ENCODE data around the gene BUD31.

The BUD31 gene

GRCh38 chr7:99403764-99404163 lies 5.0 kb upstream of the BUD31 start:
- no peak overlapping the region for H3K27ac ChIP-seq
- TF ChIP-seq CTCF (IDR thresholded peaks at IDR 0.05) (no peak), ZFX (IDR thresholded peaks at IDR 0.05; ENCODE audit: borderline replicate concordance) (no peak)

DNA sequence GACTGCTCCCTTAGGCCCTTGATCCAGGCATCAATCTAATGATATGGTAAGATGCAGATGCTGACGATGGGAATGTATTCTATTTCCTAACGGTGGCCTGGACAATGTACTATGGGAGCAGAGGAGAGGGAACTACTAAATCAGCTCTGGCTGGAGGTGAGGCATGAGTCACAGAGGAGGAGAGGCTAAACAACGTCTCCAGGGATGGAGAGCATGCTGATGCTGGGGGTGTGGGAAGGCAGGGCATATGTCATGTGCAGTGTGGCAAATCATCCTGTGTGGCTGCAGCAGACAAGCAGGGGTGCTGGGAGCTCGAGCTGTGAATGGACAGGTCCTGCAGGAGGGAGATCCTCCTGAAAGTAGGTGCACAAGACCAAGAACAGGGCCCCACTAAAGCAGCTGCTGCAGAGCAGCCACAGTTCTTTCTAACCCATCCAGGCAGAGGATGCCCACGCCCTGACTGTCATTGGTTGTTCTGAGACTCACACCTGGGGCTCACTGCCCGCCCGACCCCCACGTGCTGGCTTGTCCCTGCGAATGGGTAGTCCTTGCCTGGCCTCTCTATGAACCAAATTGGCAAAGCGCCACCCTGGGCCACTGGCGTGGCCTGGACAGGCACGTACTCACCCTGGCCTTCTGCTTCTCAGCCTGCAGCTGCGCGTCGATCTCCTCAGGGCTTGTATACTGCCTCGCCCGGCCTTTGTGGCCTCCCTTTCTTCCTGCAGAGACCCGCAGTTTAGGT lies 4.4 kb upstream of the BUD31 start:
- TF ChIP-seq ZFX (IDR thresholded peaks at IDR 0.05; ENCODE audit: borderline replicate concordance) = no peak
- no peak for TF ChIP-seq CTCF (IDR thresholded peaks at IDR 0.05)
- H3K27ac ChIP-seq = no peak overlapping the region

DNA sequence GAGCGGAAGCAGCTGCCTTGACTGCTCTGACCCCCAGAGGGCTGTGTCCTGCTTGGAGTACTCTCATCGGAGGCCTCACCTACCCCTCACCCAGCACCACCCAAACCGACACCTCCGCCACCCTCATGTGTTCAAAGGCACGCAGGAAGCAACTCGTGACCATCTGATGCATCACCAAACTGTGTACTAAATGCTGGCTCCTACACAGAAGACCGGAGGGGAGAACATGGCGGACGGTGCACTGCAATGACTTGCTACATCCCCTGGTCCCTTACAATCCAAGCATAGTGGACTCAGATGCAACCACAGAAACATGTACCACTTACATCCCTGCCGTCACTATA lies 3.8 kb upstream of the BUD31 start:
- no peak overlapping the region for H3K27ac ChIP-seq
- no peak for TF ChIP-seq CTCF (IDR thresholded peaks at IDR 0.05)

DNA sequence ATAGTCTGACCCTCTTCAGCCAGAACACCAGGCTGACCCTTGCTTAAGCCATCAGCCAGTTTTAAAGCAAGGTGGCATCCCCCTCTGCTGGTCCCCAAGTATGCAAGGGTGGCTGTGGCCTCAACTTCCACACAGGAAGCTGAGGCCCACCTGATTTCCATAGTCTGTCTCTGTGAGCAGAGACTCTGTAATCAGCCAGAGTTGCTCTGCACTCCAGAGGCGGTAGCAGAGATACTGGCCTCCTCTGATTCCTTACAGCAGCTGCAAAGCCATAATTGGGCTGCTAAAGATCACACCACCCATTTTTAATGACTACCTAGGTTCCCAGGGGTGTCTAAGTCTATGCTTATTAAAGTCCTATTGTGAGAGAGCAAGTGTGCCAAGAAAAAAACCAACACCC lies 2.2 kb upstream of the BUD31 start:
- H3K27ac ChIP-seq = no peak overlapping the region; the same call in 1 of the 2 replicates
- TF ChIP-seq CTCF (IDR thresholded peaks at IDR 0.05) (no peak), ZFX (IDR thresholded peaks at IDR 0.05; ENCODE audit: borderline replicate concordance) (no peak)

GRCh38 chr7:99407872-99408378 lies 844 bp upstream of the BUD31 start:
- peak overlapping the region; percentile 96 for H3K27ac ChIP-seq
- TF ChIP-seq ZFX (IDR thresholded peaks at IDR 0.05; ENCODE audit: borderline replicate concordance) (no peak), CTCF (IDR thresholded peaks at IDR 0.05) (no peak)

DNA sequence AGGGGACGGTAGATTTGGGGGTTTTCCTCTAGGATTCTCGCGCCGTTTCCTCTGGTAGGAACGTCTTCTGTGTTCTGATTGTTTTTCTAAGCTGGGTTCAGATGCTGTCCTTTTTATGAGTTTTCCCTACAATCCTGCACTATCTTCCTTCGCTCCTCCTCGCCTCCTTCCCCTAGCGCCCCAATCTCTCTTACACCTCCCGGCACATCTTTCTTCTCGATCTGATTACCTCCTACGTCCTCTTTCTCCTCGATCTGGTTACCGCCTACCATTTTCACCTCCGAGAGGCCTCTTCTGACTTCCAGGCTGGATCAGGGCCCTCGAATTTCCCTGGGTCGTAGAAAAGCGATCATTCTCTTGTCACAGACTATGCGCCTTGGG lies 413 bp downstream of the BUD31 start:
- peak overlapping the region; percentile 96 for H3K27ac ChIP-seq
- TF ChIP-seq ZFX (IDR thresholded peaks at IDR 0.05; ENCODE audit: borderline replicate concordance) (no peak), CTCF (IDR thresholded peaks at IDR 0.05) (no peak)

- TF ChIP-seq CTCF (IDR thresholded peaks at IDR 0.05) (no peak), ZFX (IDR thresholded peaks at IDR 0.05; ENCODE audit: borderline replicate concordance) (no peak)
- peak overlapping the region; percentile 96 for H3K27ac ChIP-seq
Measured at GRCh38 chr7:99409806-99410205, 1.0 kb downstream of the BUD31 start.
